B cell (primary cell): ENCODE data around the gene CMTM6. TPM values are rescaled to one million over a fixed set of nuclear protein-coding genes. Genes with fewer than 3 reads are reported as not detected.

ENCODE experiments used
- ATAC-seq: fragments of 200-7000 bp; cut with Tn5 transposase; one replicate; pipeline ENCODE4 v1.10.0; 2021; ENCODE audit warnings: low read depth, mild to moderate bottlenecking, moderate number of reproducible peaks, moderate library complexity
- CTCF ChIA-PET: fragments of 350-600 bp; sonication (Branson Sonifier 250); formaldehyde crosslinking; loops from one replicate; lab custom pipeline; 2021; ENCODE audit warnings: antibody characterized with exemption, inconsistent platforms; lab: Charles Lee
- POLR2A ChIA-PET: fragments of 350-600 bp; sonication (Branson Sonifier 250); formaldehyde crosslinking; loops from one replicate; lab custom pipeline; 2021; ENCODE audit warnings: antibody characterized with exemption; lab: Charles Lee
- DNase-seq: peaks from one replicate; pipeline ENCODE4 v3.0.0; 2013
- H2AFZ ChIP-seq: 2 replicates; pipeline ENCODE4 v1.6.1; 2012; ENCODE audit warnings: mild to moderate bottlenecking, low read depth, low read length; ENCODE audit not compliant: insufficient read depth, poor library complexity, severe bottlenecking
- H3K27ac ChIP-seq, 2 donors: 1 replicate in 1 of 2; 2 replicates in 1 of 2; pipeline ENCODE4 v1.5.1; 2012 to 2013; ENCODE audit warnings: low read length in 2 of 2, mild to moderate bottlenecking in 2 of 2, moderate library complexity in 1 of 2
- H3K27me3 ChIP-seq, 4 experiments: fragments of 200-600 bp in 1 of 4; sonication (generic) in 1 of 4; replicated peaks in 1 of 4; 1 replicate in 2 of 4; 2 replicates in 2 of 4; pipeline versions ENCODE4 v1.6.1 to v1.7.0; 2013 to 2016; ENCODE audit warnings: low read length in 3 of 4, mild to moderate bottlenecking in 2 of 4, mixed read lengths in 1 of 4, moderate library complexity in 1 of 4; ENCODE audit not compliant: insufficient read depth in 4 of 4, control insufficient read depth in 3 of 4; ENCODE audit errors: control extremely low read depth in 1 of 4
- H3K36me3 ChIP-seq, 2 experiments: replicated peaks in 1 of 2; 1 replicate in 1 of 2; 2 replicates in 1 of 2; pipeline versions ENCODE4 v1.6.1 to v1.7.1; 2013; ENCODE audit warnings: low read length in 1 of 2; ENCODE audit not compliant: insufficient read depth in 2 of 2, control insufficient read depth in 1 of 2; ENCODE audit errors: control extremely low read depth in 1 of 2, extremely low read depth in 1 of 2
- H3K4me1 ChIP-seq, 2 donors: fragments of 200-600 bp in 1 of 2; sonication (generic) in 1 of 2; 1 replicate in 1 of 2; 2 replicates in 1 of 2; pipeline versions ENCODE4 v1.5.1 to v1.6.1; 2013 to 2017; ENCODE audit warnings: low read length in 2 of 2; ENCODE audit not compliant: control insufficient read depth in 2 of 2, insufficient read depth in 2 of 2
- H3K4me2 ChIP-seq: replicated peaks from 2 replicates; pipeline ENCODE3; 2012; ENCODE audit warnings: mild to moderate bottlenecking, low read depth, low read length; ENCODE audit not compliant: poor library complexity, severe bottlenecking
- H3K4me3 ChIP-seq, 5 experiments: fragments of 200-600 bp in 1 of 5; sonication (generic) in 1 of 5; 1 replicate in 3 of 5; 2 replicates in 2 of 5; pipeline versions ENCODE4 v1.5.1 to v1.7.0; 2011 to 2016; ENCODE audit warnings: low read length in 4 of 5, mild to moderate bottlenecking in 4 of 5, low read depth in 2 of 5, control low read depth in 1 of 5, moderate library complexity in 1 of 5; ENCODE audit not compliant: insufficient read depth in 1 of 5; ENCODE audit errors: control extremely low read depth in 1 of 5, extremely low read depth in 1 of 5
- H3K79me2 ChIP-seq: fragments of 200-600 bp; sonication (generic); one replicate; pipeline ENCODE4 v1.6.0; 2016; ENCODE audit warnings: low read length; ENCODE audit not compliant: control insufficient read depth, insufficient read depth
- H3K9ac ChIP-seq: fragments of 200-600 bp; sonication (generic); 2 replicates; pipeline ENCODE4 v1.6.1; 2017; ENCODE audit warnings: mild to moderate bottlenecking, low read length, moderate library complexity
- H3K9me3 ChIP-seq, 3 donors: one replicate each; pipeline versions ENCODE4 v1.6.1 to v1.7.1; 2013; ENCODE audit warnings: low read length in 2 of 3; ENCODE audit not compliant: control insufficient read depth in 2 of 3, insufficient read depth in 1 of 3; ENCODE audit errors: control extremely low read depth in 1 of 3
- H4K20me1 ChIP-seq: 2 replicates; pipeline ENCODE4 v1.6.0; 2012; ENCODE audit warnings: mild to moderate bottlenecking, low read length; ENCODE audit not compliant: insufficient read depth, control insufficient read depth, poor library complexity, severe bottlenecking
- H3K27ac Mint-ChIP-seq: one replicate; pipeline ENCODE4 v1.8.0; 2021; ENCODE audit warnings: mixed read lengths
- H3K27me3 Mint-ChIP-seq: one replicate; pipeline ENCODE4 v1.8.0; 2021; ENCODE audit warnings: mixed read lengths
- H3K4me1 Mint-ChIP-seq: one replicate; pipeline ENCODE4 v1.8.0; 2021; ENCODE audit warnings: mixed read lengths
- H3K4me3 Mint-ChIP-seq: one replicate; pipeline ENCODE4 v1.8.0; 2021; ENCODE audit warnings: mixed read lengths
- H3K9me3 Mint-ChIP-seq: one replicate; pipeline ENCODE4 v1.8.0; 2022; ENCODE audit warnings: mixed read lengths; ENCODE audit not compliant: insufficient read depth
- CTCF ChIP-seq: fragments of 200-600 bp; IDR thresholded peaks from one replicate; pipeline ENCODE4 v1.8.0; 2022; ENCODE audit warnings: antibody characterized with exemption, mild to moderate bottlenecking
- EZH2 ChIP-seq: IDR thresholded peaks from 2 replicates; pipeline ENCODE4 v1.6.1; 2012; ENCODE audit warnings: borderline replicate concordance, low read depth, mild to moderate bottlenecking, moderate library complexity, low read length; ENCODE audit not compliant: insufficient read depth, poor library complexity, severe bottlenecking
- WGBS: methylation state at CpG from one replicate; pipeline ENCODE4 v1.1.5; 2013; ENCODE audit warnings: missing lambda C conversion rate; ENCODE audit not compliant: insufficient coverage; 5-methylcytosine and 5-hydroxymethylcytosine counted together
- intact Hi-C: fragments of 100-400 bp; cut with micrococcal nuclease; formaldehyde crosslinking; loops from one replicate; pipeline ENCODE4 v1.10.0; 2022
- polyA plus RNA-seq: library from polyadenylated mRNA; depleted of rRNA; stranded (reverse); fragments of >200 nt; gene quantifications from 2 replicates; pipeline ENCODE4 v1.2.3, GENCODE V29; 2012
- total RNA-seq, 2 donors: library from RNA; stranded (reverse); fragments of 120-200 nt in 1 of 2; gene quantifications; 1 replicate in 1 of 2; 2 replicates in 1 of 2; pipeline versions ENCODE4 v1.2.3 to v1.2.4, GENCODE V29; 2013 to 2022

Gene CMTM6
- total and polyA plus RNA-seq, 2 donors (not counting 1 experiment from before 2014, with no cell fraction given): 19.2 to 66.3 TPM

GRCh38 chr3:32493437-32494414, 8.9 kb downstream of the CMTM6 start:
- POLR2A ChIA-PET: interaction anchor here (1.5 kb wide), 1 partner anchor 9 kb away, joined by 4 read pairs; the partner anchor contains the start of gene CMTM6
- H3K79me2 ChIP-seq: peaks cover 84% of the 10 kb centered on the region
- peak; percentile 23 for ATAC-seq

More at GRCh38 chr3:32493437-32494414, 8.9 kb downstream of the CMTM6 start:
- Histone ChIP-seq H3K4me2 (peak overlapping the region; percentile 38), H3K36me3 (peaks cover 20 to 22% of the 10 kb centered on the region in 2 experiments), H3K27me3 (no peaks in the 10 kb centered on the region), H4K20me1 (peaks cover 31% of the 10 kb centered on the region), H3K27ac (peak overlapping the region in 1 of 2 donors; percentile 71), H3K9me3 (no peaks in the 10 kb centered on the region), H2AFZ (no peak overlapping the region), H3K9ac (no peak overlapping the region), H3K4me1 (peaks cover 35 to 42% of the 10 kb centered on the region in 2 donors), H3K4me3 (no peak overlapping the region)
- TF ChIP-seq EZH2 (no peak), CTCF (no peak)
- CTCF ChIA-PET: interaction anchor here (2.2 kb wide), 1 partner anchor 26 kb away, joined by 7 read pairs; no protein-coding TSS in a partner anchor
- WGBS: 71% methylated on average over 1 of the region's 3 CpGs
- H3K4me3 Mint-ChIP-seq: no peak overlapping the region
- H3K27ac Mint-ChIP-seq: no peak overlapping the region
- intact Hi-C loops: loop anchor here (10.0 kb wide), 1 partner anchor 1221 kb away; the partner anchor contains the start of gene CLASP2
- H3K4me1 Mint-ChIP-seq: peaks cover 24% of the 10 kb centered on the region
- H3K9me3 Mint-ChIP-seq: no peaks in the 10 kb centered on the region
- peak; percentile 43 for DNase-seq
- H3K27me3 Mint-ChIP-seq: no peaks in the 10 kb centered on the region
